HG03571 (cell line): ENCODE data around the gene TMEM175.

Source experiments
- ATAC-seq: cut with Tn5 transposase; IDR thresholded peaks from one replicate; pipeline ENCODE4 v1.9.1; 2021; ENCODE audit not compliant: unreplicated experiment

TMEM175 gene

GRCh38 chr4:945274-946102, 13.2 kb downstream of the TMEM175 start:
- ATAC-seq, result no peak

- no peak for ATAC-seq
Measured at GRCh38 chr4:946103-946450, 13.8 kb downstream of the TMEM175 start.

GRCh38 chr4:946517-947471, 14.5 kb downstream of the TMEM175 start:
- ATAC-seq, result no peak

GRCh38 chr4:947491-947971, 15.3 kb downstream of the TMEM175 start:
- ATAC-seq, result no peak

- ATAC-seq, result no peak
Measured at GRCh38 chr4:948101-948935, 16.1 kb downstream of the TMEM175 start.

GRCh38 chr4:948936-949300, 16.7 kb downstream of the TMEM175 start:
- ATAC-seq, result no peak

- no peak for ATAC-seq
Measured at GRCh38 chr4:949656-950055, 17.4 kb downstream of the TMEM175 start.

- no peak for ATAC-seq
Measured at GRCh38 chr4:950136-951020, 18.1 kb downstream of the TMEM175 start.

GRCh38 chr4:951186-951585, 18.9 kb downstream of the TMEM175 start:
- ATAC-seq, result no peak

GRCh38 chr4:951594-952468, 19.6 kb downstream of the TMEM175 start:
- ATAC-seq, result no peak

GRCh38 chr4:952881-953573, 20.8 kb downstream of the TMEM175 start:
- ATAC-seq, result no peak

- ATAC-seq, result no peak
Measured at GRCh38 chr4:953574-953915, 21.3 kb downstream of the TMEM175 start.

- no peak for ATAC-seq
Measured at GRCh38 chr4:954211-955020, 22.2 kb downstream of the TMEM175 start.

- no peak for ATAC-seq
Measured at GRCh38 chr4:955161-955921, 23.1 kb downstream of the TMEM175 start.

- no peak for ATAC-seq
Measured at GRCh38 chr4:955931-956381, 23.7 kb downstream of the TMEM175 start.

- ATAC-seq, result no peak
Measured at GRCh38 chr4:956531-957230, 24.4 kb downstream of the TMEM175 start.
